OCI-LY7 (cell line): ENCODE data around the gene TMEM14C. TPM values are rescaled to one million over a fixed set of nuclear protein-coding genes. Genes with fewer than 3 reads are reported as not detected.

ENCODE experiments used
- Bru-seq: library from RNA; stranded (reverse); fragments of 400-500 nt; gene quantifications from one replicate; lab custom pipeline; 2021; lab: Mats Ljungman, UMichigan
- BruChase-seq, 2 experiments: library from RNA; stranded (reverse); fragments of 400-500 nt; gene quantifications; one replicate each; lab custom pipeline; 2021; lab: Mats Ljungman, UMichigan
- BruUV-seq: library from RNA; stranded (reverse); fragments of 400-500 nt; replicated peaks from 2 replicates; lab custom pipeline; 2021; lab: Mats Ljungman, UMichigan
- CTCF ChIA-PET: fragments of 300-600 bp; sonication (Branson Sonifier 250); formaldehyde crosslinking; loops from one replicate; lab custom pipeline; 2022; ENCODE audit warnings: antibody characterized with exemption; ENCODE audit not compliant: unreplicated experiment; lab: Charles Lee
- POLR2A ChIA-PET: fragments of 300-600 bp; sonication (Branson Sonifier 250); formaldehyde crosslinking; loops from one replicate; lab custom pipeline; 2022; ENCODE audit warnings: antibody characterized with exemption; lab: Charles Lee
- DNase-seq: peaks from one replicate; pipeline ENCODE4 v3.0.0-alpha.2; 2015; ENCODE audit warnings: low spot score
- H2AFZ ChIP-seq: fragments of 200-600 bp; sonication (generic), shearing (Covaris generic); 2 replicates; pipeline ENCODE4 v1.6.1; 2014; ENCODE audit warnings: mild to moderate bottlenecking, antibody characterized with exemption, low read length, moderate library complexity
- H3K27ac ChIP-seq: fragments of 200-600 bp; sonication (generic); 2 replicates; pipeline ENCODE4 v1.5.1; 2014; ENCODE audit warnings: mixed run types, low read depth, mild to moderate bottlenecking, moderate library complexity, low read length, inconsistent platforms; ENCODE audit not compliant: poor library complexity, severe bottlenecking
- H3K36me3 ChIP-seq: fragments of 200-600 bp; sonication (generic); 2 replicates; pipeline ENCODE4 v1.6.1; 2014; ENCODE audit warnings: mild to moderate bottlenecking, antibody characterized with exemption, low read length, moderate library complexity, mixed read lengths; ENCODE audit not compliant: insufficient read depth
- H3K4me1 ChIP-seq: fragments of 200-600 bp; sonication (generic); 2 replicates; pipeline ENCODE4 v1.5.1; 2014; ENCODE audit warnings: mild to moderate bottlenecking, low read length; ENCODE audit not compliant: insufficient read depth, poor library complexity, severe bottlenecking
- H3K4me2 ChIP-seq: fragments of 200-600 bp; sonication (generic); 2 replicates; pipeline ENCODE4 v1.6.1; 2014; ENCODE audit warnings: mild to moderate bottlenecking, low read length
- H3K4me3 ChIP-seq: fragments of 200-600 bp; sonication (generic); 2 replicates; pipeline ENCODE4 v1.5.1; 2014; ENCODE audit warnings: mild to moderate bottlenecking, low read depth, low read length; ENCODE audit not compliant: poor library complexity, severe bottlenecking
- H3K79me2 ChIP-seq: fragments of 200-600 bp; sonication (generic); 2 replicates; pipeline ENCODE4 v1.6.1; 2016; ENCODE audit warnings: low read depth, mild to moderate bottlenecking, low read length, moderate library complexity, mixed read lengths; ENCODE audit not compliant: insufficient read depth
- H3K9me2 ChIP-seq: fragments of 200-600 bp; sonication (generic); 2 replicates; pipeline ENCODE4 v1.6.1; 2016; ENCODE audit warnings: mild to moderate bottlenecking, low read length, mixed read lengths; ENCODE audit not compliant: insufficient read depth
- H3K9me3 ChIP-seq: fragments of 200-600 bp; sonication (generic); 2 replicates; pipeline ENCODE4 v1.6.1; 2014; ENCODE audit warnings: mild to moderate bottlenecking, mixed run types, low read length, mixed read lengths
- H4K20me1 ChIP-seq: fragments of 200-600 bp; sonication (generic); 2 replicates; pipeline ENCODE4 v1.6.1; 2014; ENCODE audit warnings: mild to moderate bottlenecking, antibody characterized with exemption, low read length, moderate library complexity, mixed read lengths; ENCODE audit not compliant: insufficient read depth
- CTCF ChIP-seq: fragments of 200-600 bp; sonication (generic); conservative IDR thresholded peaks from 2 replicates; pipeline ENCODE4 v1.5.1; 2014; ENCODE audit warnings: mild to moderate bottlenecking, antibody characterized with exemption, low read length, moderate library complexity, mixed read lengths
- EZH2phosphoT487 ChIP-seq: fragments of 200-600 bp; sonication (generic); IDR thresholded peaks from 2 replicates; pipeline ENCODE4 v1.6.1; 2018; ENCODE audit warnings: low read depth, borderline replicate concordance, mild to moderate bottlenecking, mixed run types, antibody characterized with exemption, low read length, moderate library complexity, mixed read lengths
- intact Hi-C: fragments of 100-400 bp; cut with micrococcal nuclease; formaldehyde crosslinking; loops from one replicate; pipeline ENCODE4 v1.10.0; 2022; ENCODE audit not compliant: unreplicated experiment
- long read RNA-seq: library from polyadenylated mRNA; stranded (forward); transcript quantifications from one replicate; pipeline ENCODE4 v2.0.0, GENCODE V29; 2022
- total RNA-seq, 2 experiments: library from RNA; depleted of rRNA in 1 of 2; stranded (reverse); fragments of >200 nt in 1 of 2; shearing (Covaris generic) in 1 of 2; gene quantifications; 2 replicates each; pipeline ENCODE4 v1.2.3, GENCODE V29; 2014 to 2022

TMEM14C gene
- total RNA-seq (2014; rRNA removed; shearing (Covaris generic)) (23.7 and 40.2 TPM in 2 replicates), total RNA-seq (2022) (33.9 and 39.5 TPM in 2 replicates), Bru-seq, nascent RNA (percentile 64 among the genes with signal in this experiment), BruChase-seq, experiment 1, labeled RNA remaining after a 6-hour chase (percentile 69 among the genes with signal in this experiment), BruChase-seq, experiment 2, labeled RNA remaining after a 2-hour chase (percentile 60 among the genes with signal in this experiment)
- long read RNA-seq, transcript TMEM14C-201 (6 exons, 1,113 nt) = major isoform, 47 of 52 reads
- long read RNA-seq, partial matches to known transcripts = 0 of 52 reads
- long read RNA-seq, other reads (novel, unspliced or antisense) = 4 of 52 reads

GRCh38 chr6:10722820-10723566 lies at the start of gene TMEM14C:
Gene TMEM14C (plus strand): TSS chr6:10723070. CDS start chr6:10724614, 1,544 bp downstream.
- Histone ChIP-seq H3K9me3 (peaks cover 19% of the 10 kb centered on the region; the same call in 1 of the 2 replicates), H3K4me3 (peak within 1 kb of the TSS; percentile 72), H3K27ac (peak within 1 kb of the TSS; percentile 38), H3K36me3 (no peaks in the 10 kb centered on the region), H3K4me1 (peaks cover 27% of the 10 kb centered on the region), H4K20me1 (no peaks in the 10 kb centered on the region), H3K4me2 (peak within 1 kb of the TSS; percentile 81), H3K9me2 (no peaks in the 10 kb centered on the region), H3K79me2 (no peaks in the 10 kb centered on the region), H2AFZ (peak within 1 kb of the TSS; percentile 95)
- ChIA-PET CTCF (interaction anchor here (0.8 kb wide), 1 partner anchor 244 kb away, joined by 4 read pairs; no protein-coding TSS in a partner anchor), POLR2A (interaction anchor here (0.6 to 3.2 kb wide), 17 partner anchors 8 to 272 kb away, joined by 3 to 20 read pairs (median 4); partner anchors contain the start of genes PAK1IP1 and TMEM14B)
- DNase-seq = peak; percentile 87
- TF ChIP-seq CTCF (no peak), EZH2phosphoT487 (no peak)
- BruUV-seq = TSS peak; percentile 88
- intact Hi-C loops = loop anchor here (1.0 kb wide), 2 partner anchors 24 to 29 kb away; partner anchors contain the start of genes C6orf52, PAK1IP1 and TMEM14B

- no peaks in the 10 kb centered on the region for H3K9me2 ChIP-seq
- H2AFZ ChIP-seq = no peak overlapping the region
- no TSS peak for BruUV-seq
- intact Hi-C loops = no loop called here
- no peaks in the 10 kb centered on the region; the same call in 1 of the 2 replicates for H3K9me3 ChIP-seq
- ChIA-PET POLR2A (interaction anchor here (0.9 kb wide), 1 partner anchor 8 kb away, joined by 3 read pairs; no protein-coding TSS in a partner anchor), CTCF (no interaction called here)
- H3K27ac ChIP-seq = no peak overlapping the region
- no peak overlapping the region for H3K4me3 ChIP-seq
- H3K4me2 ChIP-seq = no peak overlapping the region
- no peaks in the 10 kb centered on the region for H4K20me1 ChIP-seq
- no peaks in the 10 kb centered on the region for H3K4me1 ChIP-seq
- TF ChIP-seq CTCF = no peak
- TF ChIP-seq EZH2phosphoT487 = no peak
- no peaks in the 10 kb centered on the region for H3K79me2 ChIP-seq
- H3K36me3 ChIP-seq = no peaks in the 10 kb centered on the region
- DNase-seq = no peak
Observed at GRCh38 chr6:10676403-10676802, 46.5 kb upstream of the TMEM14C start.
